ENCODE data around the gene RPS25. TPM values are rescaled to one million over a fixed set of nuclear protein-coding genes. Genes with fewer than 3 reads are reported as not detected.
"Not testable (repeated sequence)": the region's sequence is repeated elsewhere in the genome, so short reads cannot be mapped to it uniquely, and the experiment has no call there.

The RPS25 gene
- 2,908 TPM for total RNA-seq

- peak; percentile 99 for DNase-seq
Measured at GRCh38 chr11:119018074-119018938, at the start of gene RPS25, which contains the start of gene TRAPPC4. Gene RPS25 (minus strand): TSS chr11:119018343. CDS start chr11:119018284, 59 bp downstream. Gene TRAPPC4 (plus strand): TSS chr11:119018766. CDS start chr11:119018796, 30 bp downstream.

- peak; percentile 98 for DNase-seq
Measured at GRCh38 chr11:119067371-119068222, 49.5 kb upstream of the RPS25 start, which contains the start of gene VPS11. Gene VPS11 (plus strand): TSS chr11:119067818. CDS start chr11:119067824, 6 bp downstream.

- no peak for DNase-seq
Measured at GRCh38 chr11:119065369-119065768, 47.2 kb upstream of the RPS25 start.

GRCh38 chr11:119062779-119063178 is 44.6 kb upstream of the RPS25 start:
- DNase-seq: no peak

- DNase-seq: no peak
Measured at GRCh38 chr11:119061256-119061655, 43.1 kb upstream of the RPS25 start.

GRCh38 chr11:119059128-119059527 is 41.0 kb upstream of the RPS25 start:
- not testable (repeated sequence) for DNase-seq

- DNase-seq: peak; percentile 98
Measured at GRCh38 chr11:119057000-119057769, 39.0 kb upstream of the RPS25 start, which contains the start of gene HYOU1. Gene HYOU1 (minus strand): TSS chr11:119057205. CDS start chr11:119056160, 1,045 bp downstream.

- no peak for DNase-seq
Measured at GRCh38 chr11:119056421-119056999, 38.4 kb upstream of the RPS25 start.

GRCh38 chr11:119055901-119056300 is 37.8 kb upstream of the RPS25 start:
- no peak for DNase-seq

- DNase-seq: no peak
Measured at GRCh38 chr11:119054418-119054817, 36.3 kb upstream of the RPS25 start.

GRCh38 chr11:119052163-119052814 is 34.1 kb upstream of the RPS25 start:
- DNase-seq: no peak

GRCh38 chr11:119051440-119052162 is 33.5 kb upstream of the RPS25 start:
- DNase-seq: no peak

GRCh38 chr11:119049081-119049480 is 30.9 kb upstream of the RPS25 start:
- DNase-seq: no peak

GRCh38 chr11:119048644-119049043 is 30.5 kb upstream of the RPS25 start:
- DNase-seq: no peak

GRCh38 chr11:119047205-119047604 is 29.1 kb upstream of the RPS25 start:
- no peak for DNase-seq

- no peak for DNase-seq
Measured at GRCh38 chr11:119046489-119046888, 28.3 kb upstream of the RPS25 start.

- DNase-seq: no peak
Measured at GRCh38 chr11:119044708-119045107, 26.6 kb upstream of the RPS25 start.

- no peak for DNase-seq
Measured at GRCh38 chr11:119042927-119043326, 24.8 kb upstream of the RPS25 start.

GRCh38 chr11:119041821-119042514 is 23.8 kb upstream of the RPS25 start:
- no peak for DNase-seq

GRCh38 chr11:119039471-119039870 is 21.3 kb upstream of the RPS25 start:
- DNase-seq: not testable (repeated sequence)

Data from tongue (tissue), 2 donors.